HG02938 (cell line): ENCODE measurements around the gene ANKAR.
"Not testable (repeated sequence)": the region's sequence is repeated elsewhere in the genome, so short reads cannot be mapped to it uniquely, and the experiment has no call there.

Source experiments
- ATAC-seq: cut with Tn5 transposase; IDR thresholded peaks from one replicate; pipeline ENCODE4 v1.9.1; 2021; ENCODE audit warnings: mild to moderate bottlenecking, moderate library complexity; ENCODE audit not compliant: unreplicated experiment

Gene ANKAR

DNA sequence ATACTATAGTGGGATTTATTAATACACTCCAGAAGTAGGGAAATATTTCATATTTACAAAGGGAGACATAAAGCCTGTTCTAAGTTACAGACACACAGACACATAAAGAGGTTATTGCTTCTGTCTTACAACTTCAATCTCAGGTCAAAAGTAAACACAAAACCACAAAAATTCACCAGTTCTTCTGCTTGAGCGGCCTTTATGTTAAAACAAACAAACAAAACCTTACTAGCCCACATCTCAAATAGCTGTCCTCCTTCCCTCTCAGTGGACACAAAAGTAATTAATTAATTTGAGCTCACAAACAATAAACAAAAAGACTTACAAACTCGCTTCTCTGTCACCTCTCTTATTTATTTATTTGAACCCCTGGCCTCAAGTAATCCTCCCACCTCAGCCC lies 14.7 kb upstream of the ANKAR start:
- no peak for ATAC-seq

DNA sequence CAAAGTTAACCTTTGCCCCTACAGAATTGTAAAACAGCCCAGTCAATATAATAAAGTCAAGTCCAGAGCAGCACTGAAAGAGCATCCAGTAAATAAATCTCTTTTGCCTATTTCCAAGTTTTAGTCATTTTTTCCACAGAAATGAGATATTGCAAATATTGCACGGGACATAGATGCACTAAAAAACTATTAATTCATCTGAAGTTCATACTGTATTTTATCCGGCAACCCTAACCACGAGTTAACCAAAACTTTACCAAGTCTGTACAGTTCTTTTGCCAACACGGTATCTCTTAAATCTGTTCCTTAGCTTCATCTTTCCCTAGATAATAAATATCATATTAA lies 13.7 kb upstream of the ANKAR start:
- ATAC-seq = no peak

DNA sequence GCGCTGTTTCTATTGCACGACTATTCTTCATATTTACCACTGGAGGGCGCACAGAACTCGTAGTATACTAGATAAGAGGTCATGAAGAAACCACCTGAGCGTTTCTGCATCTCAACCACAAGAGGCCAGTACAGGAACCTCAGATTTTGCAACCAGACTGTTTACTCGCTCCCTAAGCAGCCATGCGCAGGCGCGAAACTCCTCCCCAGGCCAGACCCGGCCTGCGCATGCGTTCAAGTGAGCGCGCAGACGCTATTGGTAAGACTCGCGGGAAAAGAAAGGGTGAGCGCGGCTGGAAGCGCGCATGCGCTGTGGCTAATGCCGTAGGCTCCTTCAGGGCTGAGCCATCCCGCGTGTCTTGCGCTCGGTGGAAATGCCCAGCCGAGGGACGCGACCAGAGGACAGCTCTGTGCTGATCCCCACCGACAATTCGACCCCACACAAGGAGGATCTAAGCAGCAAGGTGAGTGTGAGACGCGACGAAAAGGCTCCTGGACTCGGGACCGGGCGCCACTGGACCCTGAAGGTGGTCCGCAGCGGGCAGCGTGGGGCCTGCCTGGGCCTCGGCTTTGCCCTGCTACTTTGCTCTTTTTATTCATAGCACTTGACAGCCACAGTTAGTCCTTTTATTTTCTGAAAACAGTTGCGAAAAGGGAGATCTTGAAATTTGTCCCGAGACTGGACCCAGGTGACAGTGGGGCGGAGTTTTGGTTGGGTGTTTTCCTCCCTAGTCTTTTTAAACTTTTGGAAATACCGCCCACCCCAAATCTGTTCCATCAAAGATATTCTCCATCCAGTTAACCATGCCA lies 13.1 kb upstream of the ANKAR start, which contains the start of gene ASNSD1:
Gene ASNSD1, plus strand, starts transcription at position 312 of the 809 bp plus-strand sequence. CDS start 4,674 bp downstream, outside the sequence.
- ATAC-seq = peak; percentile 98

DNA sequence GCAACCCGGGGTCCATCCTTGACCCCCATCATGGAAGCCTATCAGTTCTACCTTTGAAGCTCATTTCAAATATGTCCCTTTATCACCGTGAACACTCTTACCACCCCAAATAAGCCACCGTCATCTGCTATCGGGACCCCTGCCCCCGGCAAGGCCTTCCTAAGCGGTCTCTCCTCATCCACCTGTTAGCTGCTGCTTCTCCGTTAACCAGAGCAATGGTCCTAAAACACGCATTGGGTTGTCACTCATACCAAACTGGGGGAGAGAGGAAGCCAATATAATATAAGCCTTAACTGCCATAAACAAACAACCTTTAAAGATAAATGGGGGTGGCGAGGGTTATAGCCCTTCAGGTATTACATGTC lies 12.5 kb upstream of the ANKAR start:
- no peak for ATAC-seq

DNA sequence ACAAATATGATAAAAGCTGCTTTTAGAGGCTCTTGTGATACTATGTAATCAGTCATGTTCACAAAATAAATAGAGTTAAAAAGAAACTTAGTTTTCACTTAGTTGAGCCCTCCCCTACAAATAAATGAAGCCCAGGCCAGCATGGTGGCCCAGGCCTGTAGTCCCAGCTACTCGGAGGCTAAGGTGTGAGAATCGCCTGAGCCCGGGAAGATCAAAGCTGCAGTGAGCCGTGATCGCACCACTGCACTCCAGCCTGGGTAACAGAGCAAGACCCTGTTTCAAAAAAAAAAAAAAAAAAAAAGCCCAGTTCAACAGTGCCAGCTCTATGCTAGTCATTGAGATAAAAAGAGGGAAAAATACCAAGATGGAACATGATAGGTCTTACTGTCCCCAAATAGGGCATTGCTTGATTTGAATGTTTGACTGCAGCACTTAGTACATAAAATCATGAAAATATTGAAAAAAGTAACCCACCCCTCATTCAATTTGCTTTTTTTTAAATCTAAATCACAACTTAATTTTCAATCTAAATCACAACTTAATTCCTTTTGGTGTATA lies 11.7 kb upstream of the ANKAR start:
- ATAC-seq = no peak

DNA sequence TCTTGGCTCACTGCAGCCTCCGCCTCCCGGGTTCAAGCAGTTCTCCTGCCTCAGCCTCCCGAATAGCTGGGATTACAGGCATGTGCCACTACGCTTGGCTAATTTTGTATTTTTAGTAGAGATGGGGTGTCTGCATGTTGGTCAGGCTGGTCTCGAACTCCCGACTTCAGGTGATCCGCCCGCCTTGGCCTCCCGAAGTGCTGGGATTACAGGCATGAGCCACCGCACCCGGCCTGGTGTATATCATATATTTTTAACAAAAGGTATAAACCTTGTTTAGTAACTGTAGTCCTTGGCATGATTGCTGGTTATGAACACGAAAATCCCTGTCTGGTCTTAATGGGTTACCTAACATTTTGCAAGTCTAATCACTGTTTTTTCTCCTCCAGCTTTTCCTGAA lies 11.2 kb upstream of the ANKAR start:
- not testable (repeated sequence) for ATAC-seq

DNA sequence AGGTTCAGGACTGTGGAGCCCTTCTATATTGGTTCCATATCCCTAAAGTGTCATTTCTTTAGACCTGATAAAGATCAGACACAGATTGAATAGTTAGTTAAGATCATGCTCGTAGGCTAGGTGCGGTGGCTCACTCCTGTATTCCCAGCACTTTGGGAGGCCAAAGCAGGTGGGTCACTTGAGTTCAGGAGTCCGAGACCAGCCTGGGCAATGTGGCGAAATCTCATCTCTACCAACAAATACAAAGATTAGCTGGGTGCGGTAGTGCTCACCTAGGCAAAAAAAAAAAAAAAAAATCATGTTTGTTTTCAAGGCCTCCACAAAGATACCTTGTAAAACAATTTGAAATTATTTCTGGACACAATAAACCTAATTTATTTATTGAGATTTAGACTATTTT lies 4.6 kb upstream of the ANKAR start:
- ATAC-seq = no peak

DNA sequence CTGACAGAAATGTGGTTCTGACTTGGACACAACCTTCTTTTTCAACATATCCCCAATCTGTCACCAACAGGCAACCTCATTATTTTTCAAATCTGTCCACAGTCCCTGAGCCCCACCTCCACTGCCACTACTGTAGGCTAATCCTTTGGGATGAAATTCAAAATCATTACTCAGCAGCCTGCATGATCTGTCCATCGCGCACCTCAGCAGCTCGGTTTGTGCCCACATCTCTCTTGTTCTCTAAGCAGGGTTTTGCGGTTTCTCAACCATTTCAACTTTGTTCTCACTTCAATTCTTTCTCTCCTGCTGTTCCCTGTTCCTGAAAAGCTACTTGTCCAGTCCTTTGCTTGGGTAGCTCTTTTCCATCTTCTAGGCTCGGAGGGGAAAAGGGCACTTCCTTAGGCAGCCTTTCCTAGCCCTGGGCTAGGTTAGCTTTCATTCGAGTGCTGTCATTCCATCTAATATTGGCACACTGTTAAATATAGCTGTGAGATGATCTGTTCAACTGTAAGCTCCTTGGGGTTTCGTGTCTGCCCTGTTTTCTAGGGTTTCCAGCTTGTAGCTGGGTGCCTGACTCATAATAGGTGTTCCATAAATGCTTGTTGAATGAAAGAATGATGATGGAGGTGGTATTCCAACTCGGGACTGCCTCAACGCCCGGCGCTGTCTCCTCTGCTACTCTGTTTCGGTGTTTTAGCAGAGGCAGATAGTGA lies 653 bp upstream of the ANKAR start:
- ATAC-seq = peak; percentile 35

DNA sequence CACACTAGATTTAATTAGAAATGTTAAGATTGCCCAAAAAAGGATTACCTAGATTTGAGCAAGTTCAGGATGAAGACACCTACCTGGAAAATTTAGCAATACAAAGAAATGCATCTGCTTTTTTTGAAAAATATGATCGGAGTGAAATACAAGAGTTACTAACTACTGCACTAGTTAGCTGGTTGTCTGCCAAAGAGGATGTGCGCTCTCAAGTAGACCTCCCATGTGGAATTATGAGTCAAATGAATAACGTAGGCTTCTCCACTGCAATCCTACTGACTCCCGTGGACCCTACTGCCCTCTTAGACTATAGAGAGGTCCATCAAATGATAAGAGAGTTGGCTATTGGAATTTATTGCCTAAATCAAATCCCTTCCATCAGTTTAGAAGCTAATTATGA lies 2.0 kb downstream of the ANKAR start:
- ATAC-seq = no peak

DNA sequence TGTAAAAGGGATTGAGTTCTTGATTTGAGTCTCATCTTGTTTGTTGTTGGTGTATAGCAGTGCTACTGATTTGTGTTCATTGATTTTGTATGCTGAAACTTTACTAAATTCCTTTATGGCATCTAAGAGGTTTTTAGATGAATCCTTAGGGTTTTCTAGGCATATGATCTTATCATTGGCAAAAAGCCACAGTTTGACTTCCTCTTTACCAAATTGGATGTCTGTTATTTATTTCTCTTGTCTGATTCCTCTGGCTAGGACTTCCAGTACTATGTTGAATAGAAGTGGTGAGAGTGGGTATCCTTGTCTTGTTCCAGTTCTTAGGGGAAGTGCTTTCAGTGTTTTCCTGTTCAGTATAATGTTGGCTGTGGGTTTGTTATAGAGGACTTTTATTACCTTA lies 4.8 kb downstream of the ANKAR start:
- ATAC-seq = no peak

DNA sequence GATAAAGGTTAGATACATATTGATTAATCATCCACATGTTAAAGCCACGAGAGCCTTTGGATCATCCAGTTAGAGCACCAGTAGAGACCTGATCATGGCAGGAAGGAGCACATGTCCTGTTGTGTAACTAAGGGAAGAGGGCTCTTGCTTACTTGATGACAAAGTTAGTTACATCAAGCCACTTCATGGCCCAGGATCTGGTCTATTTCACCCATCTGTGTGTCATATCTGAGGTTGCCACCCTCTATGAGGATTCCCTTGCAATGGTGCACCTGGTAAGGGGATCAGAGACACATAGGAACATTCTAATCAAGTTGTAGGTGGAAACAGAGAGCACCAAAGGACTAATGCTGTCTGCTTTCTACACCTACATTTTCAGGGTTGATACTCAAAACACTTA lies 6.7 kb downstream of the ANKAR start:
- ATAC-seq = no peak

DNA sequence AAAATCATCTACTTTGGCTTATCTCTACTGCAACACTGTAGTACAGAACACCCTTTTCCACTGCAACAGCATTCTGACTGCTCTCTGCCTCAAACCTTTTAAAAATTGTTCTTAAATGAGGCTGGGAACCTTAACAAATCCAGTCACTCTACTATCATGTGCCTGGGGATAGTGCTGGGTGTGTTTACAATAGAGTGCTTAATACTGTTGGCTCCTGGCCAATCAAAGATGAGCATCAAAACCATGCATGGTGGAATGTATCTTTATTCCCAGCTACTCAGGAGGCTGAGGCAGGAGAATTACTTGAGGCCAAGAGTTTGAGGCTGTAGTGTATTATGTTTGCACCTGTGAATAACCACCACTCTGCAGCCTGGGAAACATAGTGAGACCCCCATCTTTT lies 7.4 kb downstream of the ANKAR start:
- no peak for ATAC-seq

DNA sequence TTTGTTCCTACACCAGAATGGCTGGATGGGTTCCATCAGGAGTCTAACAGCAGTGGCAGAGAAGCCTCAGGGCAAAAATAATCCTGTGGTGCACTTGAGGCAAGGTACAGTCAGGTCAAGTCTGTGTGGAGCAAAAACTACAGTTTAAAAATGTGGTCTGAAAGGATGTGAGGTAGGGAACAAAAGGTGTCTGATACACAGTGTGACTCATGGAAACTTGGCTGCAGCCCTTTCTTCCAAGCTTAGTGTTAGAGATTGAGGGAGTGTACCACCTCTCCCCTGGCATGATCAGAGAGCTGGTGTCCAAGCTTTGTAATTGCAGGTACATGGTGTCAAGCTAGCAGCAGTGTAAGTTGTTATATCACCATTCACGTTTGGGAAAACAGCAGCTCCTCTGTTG lies 8.9 kb downstream of the ANKAR start:
- no peak for ATAC-seq

DNA sequence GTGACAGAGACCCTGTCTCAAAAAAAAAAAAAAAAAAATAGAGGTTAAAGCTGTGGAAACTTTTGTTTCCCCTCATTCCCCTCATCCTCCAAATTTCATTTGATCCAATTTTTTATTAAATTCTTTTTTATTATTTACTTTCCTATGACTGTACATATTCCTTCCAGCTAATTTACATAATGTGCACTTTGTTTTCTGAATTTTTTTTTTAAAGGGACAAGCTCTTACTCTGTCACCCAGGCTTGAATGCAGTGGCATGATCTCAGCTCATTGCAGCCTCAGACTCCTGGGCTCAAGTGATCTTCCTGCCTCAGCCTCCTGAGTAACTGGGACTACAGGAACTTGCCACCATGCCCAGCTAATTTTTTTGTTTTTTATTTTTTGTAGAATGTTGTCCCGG lies 10.3 kb downstream of the ANKAR start:
- no peak for ATAC-seq

DNA sequence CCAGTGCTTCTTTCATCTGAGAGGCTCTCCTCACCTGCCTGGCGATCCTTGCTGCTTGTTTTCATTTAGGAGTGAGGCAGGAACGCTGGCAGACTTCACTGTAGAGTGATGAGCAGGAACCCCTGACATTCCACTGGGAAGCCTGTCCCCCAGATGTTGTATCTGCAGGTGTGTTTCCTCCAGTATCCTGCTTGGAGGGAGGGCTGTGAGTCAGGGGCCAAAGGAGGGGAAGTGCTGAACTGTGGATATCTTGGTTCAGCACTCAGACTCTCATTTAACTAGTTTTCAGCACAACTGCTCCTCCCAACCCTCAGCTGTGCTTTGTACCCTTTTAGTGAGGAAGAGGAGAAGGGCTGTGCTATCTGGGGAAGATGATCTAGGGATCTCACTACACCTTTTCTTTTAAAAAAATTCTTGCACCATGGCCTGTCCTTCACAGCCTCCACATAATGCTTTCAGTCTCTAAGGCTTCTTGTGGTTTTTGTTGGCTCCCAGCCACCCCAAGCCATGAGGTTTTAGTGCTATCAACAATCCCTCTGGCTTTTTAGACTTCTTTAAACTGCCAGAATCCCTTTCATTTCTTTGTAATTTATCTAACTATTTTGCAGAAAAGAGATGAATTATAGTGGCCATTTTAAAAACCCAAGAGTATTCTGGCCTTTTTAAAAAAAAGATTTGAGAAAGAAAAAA lies 11.2 kb downstream of the ANKAR start:
- ATAC-seq = no peak

DNA sequence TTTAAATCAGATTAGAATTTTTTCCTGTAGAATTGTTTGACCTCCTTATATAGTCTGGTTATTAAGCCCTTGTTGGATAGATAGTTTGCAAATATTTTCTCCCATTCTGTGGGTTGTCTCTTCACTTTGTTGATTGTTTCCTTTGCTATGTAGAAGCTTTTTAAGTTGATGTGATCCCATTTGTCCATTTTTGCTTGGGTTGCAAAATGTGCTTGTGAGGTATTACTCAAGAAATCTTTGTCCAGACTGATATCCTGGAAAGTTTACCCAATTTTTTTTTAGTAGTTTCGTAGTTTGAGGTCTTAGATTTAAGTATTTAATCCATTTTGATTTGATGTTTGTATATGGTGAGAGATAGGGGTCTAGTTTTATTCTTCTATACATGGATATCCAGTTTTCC lies 13.3 kb downstream of the ANKAR start:
- not testable (repeated sequence) for ATAC-seq

DNA sequence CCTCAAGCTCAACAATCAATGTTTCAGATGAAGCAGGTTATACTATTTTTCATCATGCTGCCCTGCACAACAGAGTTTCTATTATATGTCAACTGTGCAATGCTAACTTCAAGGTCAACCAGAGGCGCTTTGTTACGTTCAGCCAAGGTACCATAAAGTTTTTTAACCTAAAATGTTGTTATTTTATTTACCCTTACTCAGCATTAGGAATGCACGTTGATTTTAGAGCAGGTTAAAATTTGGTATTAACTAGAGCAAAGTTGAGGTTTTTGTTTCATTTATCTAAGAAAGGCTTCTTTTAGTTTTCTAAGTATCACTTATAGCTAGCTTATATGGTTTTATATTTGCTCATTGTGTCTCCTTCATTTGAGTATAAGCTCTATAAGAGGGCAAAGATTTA lies 21.8 kb downstream of the ANKAR start:
- no peak for ATAC-seq

DNA sequence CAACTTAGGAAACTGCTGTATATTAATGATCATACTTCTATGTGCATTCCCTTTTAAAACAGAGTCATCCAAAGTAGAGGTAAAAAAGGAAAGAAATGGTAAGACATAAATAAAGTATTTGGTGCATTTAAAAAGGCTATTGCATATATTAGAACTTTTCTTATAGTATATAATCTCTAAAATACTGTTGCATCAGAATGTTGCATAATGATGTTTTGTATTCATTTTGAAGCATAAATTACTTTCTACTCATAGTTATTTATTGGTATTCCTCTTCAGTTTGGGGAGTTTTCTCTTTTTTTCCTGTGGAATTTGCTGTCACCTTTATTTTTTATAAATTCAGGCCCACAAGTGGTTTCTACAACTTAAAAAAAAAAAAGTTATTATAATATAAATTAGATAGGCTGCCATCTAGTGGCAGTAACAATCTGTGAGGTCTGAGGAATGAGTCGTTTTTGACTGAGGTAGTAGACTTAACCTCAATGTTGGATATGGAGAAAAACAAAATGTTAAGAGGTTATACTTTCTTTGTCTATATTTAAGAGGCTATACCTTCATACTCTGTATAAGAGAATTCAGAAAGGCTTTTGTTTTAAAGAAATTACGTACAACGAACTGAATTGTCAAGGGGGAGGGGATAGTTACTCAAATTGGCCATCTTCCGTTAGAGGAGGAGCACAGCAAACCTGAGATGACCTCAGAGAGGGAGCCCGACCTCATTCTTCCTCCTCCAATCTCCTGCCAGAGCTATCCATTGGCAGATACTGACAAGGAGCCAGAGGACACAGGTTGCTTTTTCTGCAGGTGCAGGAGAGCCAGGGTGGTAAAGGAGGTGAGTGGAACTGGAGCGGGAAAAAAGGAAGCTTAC lies 23.8 kb downstream of the ANKAR start:
- peak; percentile 69 for ATAC-seq

DNA sequence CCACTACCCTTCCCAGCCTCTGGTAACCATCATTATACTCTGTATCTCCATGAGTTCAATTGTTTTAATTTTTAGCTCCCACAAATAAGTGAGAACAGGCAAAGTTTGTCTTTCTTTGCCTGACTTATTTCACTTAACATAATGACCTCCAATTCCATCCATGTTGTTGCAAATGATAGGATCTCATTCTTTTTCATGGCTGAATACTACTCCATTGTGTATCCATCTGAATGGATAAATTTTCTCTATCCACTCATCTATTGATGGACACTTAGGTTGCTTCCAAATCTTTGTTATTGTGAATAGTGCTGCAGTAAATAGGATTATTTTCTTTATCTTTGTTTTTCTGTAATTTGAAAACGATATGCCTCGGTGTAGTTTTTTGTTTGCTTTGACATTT lies 26.2 kb downstream of the ANKAR start:
- no peak for ATAC-seq

DNA sequence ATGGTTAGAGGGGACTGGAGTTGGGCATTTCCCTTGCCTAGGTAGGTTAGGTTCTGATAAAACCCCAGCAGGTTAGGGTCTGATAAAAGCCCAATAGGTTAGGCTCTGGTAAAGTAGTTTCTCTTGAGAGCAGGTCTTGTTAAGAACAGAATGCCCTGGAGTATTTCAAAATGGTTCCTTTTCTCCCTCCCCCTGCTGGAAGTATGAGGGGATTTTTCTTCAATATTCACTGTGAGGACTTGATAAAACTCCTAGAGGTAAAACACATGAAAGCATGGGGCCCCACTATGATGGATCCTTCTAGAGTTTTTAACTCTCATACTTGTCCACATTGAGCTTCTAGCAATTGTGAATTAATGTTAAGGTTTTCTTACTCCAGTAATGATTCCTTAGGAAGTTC lies 27.6 kb downstream of the ANKAR start:
- no peak for ATAC-seq
